BLaER1 (cell line): Measurements from ENCODE around the gene C1QB.
"Not testable (repeated sequence)": the region's sequence is repeated elsewhere in the genome, so short reads cannot be mapped to it uniquely, and the experiment has no call there.

Source experiments
- H3K27ac ChIP-seq: shearing (Covaris generic); formaldehyde crosslinking; 2 replicates; pipeline ENCODE4 v1.8.1; 2022
- H3K27me3 ChIP-seq: shearing (Covaris generic); formaldehyde crosslinking; 2 replicates; pipeline ENCODE4 v1.8.1; 2022
- H3K36me3 ChIP-seq: shearing (Covaris generic); formaldehyde crosslinking; 2 replicates; pipeline ENCODE4 v1.8.1; 2022
- H3K4me1 ChIP-seq: shearing (Covaris generic); formaldehyde crosslinking; 2 replicates; pipeline ENCODE4 v1.8.1; 2022
- H3K4me2 ChIP-seq: shearing (Covaris generic); formaldehyde crosslinking; 2 replicates; pipeline ENCODE4 v1.8.1; 2022
- H3K4me3 ChIP-seq: shearing (Covaris generic); formaldehyde crosslinking; 2 replicates; pipeline ENCODE4 v1.8.1; 2022
- H3K9ac ChIP-seq: shearing (Covaris generic); formaldehyde crosslinking; 2 replicates; pipeline ENCODE4 v1.8.1; 2022
- H3K9me3 ChIP-seq: shearing (Covaris generic); formaldehyde crosslinking; 2 replicates; pipeline ENCODE4 v1.8.1; 2022
- H4K20me1 ChIP-seq: shearing (Covaris generic); formaldehyde crosslinking; 2 replicates; pipeline ENCODE4 v1.8.1; 2022
- Cebpa-rat ChIP-seq: shearing (Covaris generic); IDR thresholded peaks from 2 replicates; pipeline ENCODE4 v1.8.1; 2022

The C1QB gene

GRCh38 chr1:22689505-22689904 is 36.5 kb downstream of the C1QB start:
- no peaks in the 10 kb centered on the region for H3K27me3 ChIP-seq
- no peaks in the 10 kb centered on the region for H3K9me3 ChIP-seq
- no peak overlapping the region for H3K27ac ChIP-seq
- TF ChIP-seq Cebpa-rat = no peak
- H3K36me3 ChIP-seq = no peaks in the 10 kb centered on the region
- no peaks in the 10 kb centered on the region for H3K4me1 ChIP-seq
- no peak overlapping the region for H3K9ac ChIP-seq
- H3K4me2 ChIP-seq = no peak overlapping the region
- H3K4me3 ChIP-seq = no peak overlapping the region
- no peaks in the 10 kb centered on the region for H4K20me1 ChIP-seq

DNA sequence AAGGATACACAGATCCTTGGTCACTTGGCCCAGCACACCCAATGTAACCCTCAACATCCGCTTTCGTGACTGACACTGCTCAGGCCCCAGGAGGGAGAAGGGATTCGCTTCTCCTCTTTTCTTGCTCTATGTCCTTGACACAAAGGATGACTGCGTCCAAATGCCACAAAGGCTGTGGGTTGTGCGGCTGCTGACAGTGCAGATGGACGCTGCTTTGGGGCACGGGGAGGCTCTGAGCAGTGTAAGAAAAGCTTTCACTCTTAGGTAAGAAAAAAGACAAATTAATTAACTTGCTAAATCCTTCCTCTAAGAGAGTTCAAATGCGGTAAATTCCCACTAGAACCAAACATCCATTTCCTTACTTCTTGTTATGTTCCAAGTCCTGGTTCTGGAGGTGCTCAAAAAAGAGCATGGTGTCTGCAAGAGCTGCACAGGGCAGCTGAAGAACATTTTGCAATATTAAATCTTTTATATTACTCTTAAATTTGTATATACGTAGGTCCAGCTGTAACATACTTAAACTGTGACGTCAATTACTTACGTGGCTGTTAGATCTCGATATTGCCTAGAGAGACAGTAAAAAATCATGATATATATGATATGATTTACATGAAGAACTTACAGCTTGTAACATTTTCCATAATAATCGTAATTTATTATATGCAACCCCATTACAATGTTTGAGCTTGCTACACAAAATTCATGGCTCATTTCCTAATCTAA is 38.2 kb downstream of the C1QB start:
- TF ChIP-seq Cebpa-rat = no peak
- Histone ChIP-seq H3K27me3 (no peaks in the 10 kb centered on the region), H3K9ac (no peak overlapping the region), H3K4me1 (no peaks in the 10 kb centered on the region), H3K4me3 (no peak overlapping the region), H3K36me3 (no peaks in the 10 kb centered on the region), H3K4me2 (no peak overlapping the region), H4K20me1 (no peaks in the 10 kb centered on the region), H3K9me3 (no peaks in the 10 kb centered on the region), H3K27ac (no peak overlapping the region)

DNA sequence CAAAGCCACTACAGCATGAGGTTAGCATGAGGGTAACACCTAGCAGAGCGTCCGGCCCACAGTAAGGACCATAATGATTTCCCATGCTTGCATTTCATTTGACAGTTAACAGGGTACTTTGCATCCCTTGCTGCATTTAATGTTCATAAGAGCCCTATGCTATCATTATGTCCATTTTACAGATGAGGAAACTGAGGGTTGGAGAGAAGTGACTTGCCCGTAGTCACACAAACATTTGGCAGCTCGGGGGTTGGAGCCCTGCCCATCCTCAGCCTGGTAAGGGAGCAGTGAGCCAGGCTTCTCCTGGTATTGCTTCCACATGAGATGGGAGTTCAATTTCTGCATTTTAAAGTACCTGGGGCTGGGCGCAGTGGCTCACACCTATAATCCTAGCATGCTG is 41.1 kb downstream of the C1QB start:
- Histone ChIP-seq H3K4me3 (no peak overlapping the region), H3K4me1 (no peaks in the 10 kb centered on the region), H3K9me3 (no peaks in the 10 kb centered on the region), H4K20me1 (no peaks in the 10 kb centered on the region), H3K9ac (no peak overlapping the region), H3K27me3 (no peaks in the 10 kb centered on the region), H3K4me2 (no peak overlapping the region), H3K27ac (no peak overlapping the region), H3K36me3 (no peaks in the 10 kb centered on the region)
- TF ChIP-seq Cebpa-rat = no peak

- Histone ChIP-seq H3K36me3 (no peaks in the 10 kb centered on the region), H3K4me2 (no peak overlapping the region), H4K20me1 (no peaks in the 10 kb centered on the region), H3K27me3 (no peaks in the 10 kb centered on the region), H3K4me3 (no peak overlapping the region), H3K4me1 (no peaks in the 10 kb centered on the region), H3K9me3 (no peaks in the 10 kb centered on the region), H3K9ac (no peak overlapping the region), H3K27ac (no peak overlapping the region)
- TF ChIP-seq Cebpa-rat = no peak
Observed at GRCh38 chr1:22696610-22697009, 43.6 kb downstream of the C1QB start.

GRCh38 chr1:22697980-22698379 is 44.9 kb downstream of the C1QB start:
- Histone ChIP-seq H3K9ac (no peak overlapping the region), H3K27ac (no peak overlapping the region), H4K20me1 (no peaks in the 10 kb centered on the region), H3K27me3 (no peaks in the 10 kb centered on the region), H3K36me3 (no peaks in the 10 kb centered on the region), H3K4me3 (no peak overlapping the region), H3K4me2 (no peak overlapping the region), H3K9me3 (no peaks in the 10 kb centered on the region), H3K4me1 (no peaks in the 10 kb centered on the region)
- no peak for TF ChIP-seq Cebpa-rat

- Histone ChIP-seq H3K9me3 (no peaks in the 10 kb centered on the region), H3K4me3 (no peak overlapping the region), H3K36me3 (no peaks in the 10 kb centered on the region), H3K27me3 (no peaks in the 10 kb centered on the region), H3K9ac (no peak overlapping the region), H4K20me1 (no peaks in the 10 kb centered on the region), H3K27ac (no peak overlapping the region), H3K4me1 (no peaks in the 10 kb centered on the region), H3K4me2 (no peak overlapping the region)
- no peak for TF ChIP-seq Cebpa-rat
Observed at GRCh38 chr1:22699681-22700520, 46.9 kb downstream of the C1QB start.

- Histone ChIP-seq H3K27me3 (no peaks in the 10 kb centered on the region), H3K36me3 (no peaks in the 10 kb centered on the region), H3K4me1 (no peaks in the 10 kb centered on the region), H3K9ac (no peak overlapping the region), H3K4me2 (no peak overlapping the region), H4K20me1 (no peaks in the 10 kb centered on the region), H3K4me3 (no peak overlapping the region), H3K27ac (no peak overlapping the region), H3K9me3 (no peaks in the 10 kb centered on the region)
- no peak for TF ChIP-seq Cebpa-rat
Observed at GRCh38 chr1:22702296-22703085, 49.5 kb downstream of the C1QB start.

- Histone ChIP-seq H3K27me3 (peaks cover 2% of the 10 kb centered on the region; the same call in 1 of the 2 replicates), H3K9ac (no peak overlapping the region), H3K4me3 (no peak overlapping the region), H3K4me1 (peaks cover 11% of the 10 kb centered on the region), H3K4me2 (no peak overlapping the region), H4K20me1 (0 out of 2 replicates have a peak, but pooled peaks cover 5% of the 10 kb centered on the region), H3K9me3 (no peaks in the 10 kb centered on the region), H3K36me3 (no peaks in the 10 kb centered on the region), H3K27ac (no peak overlapping the region)
- TF ChIP-seq Cebpa-rat = no peak
Observed at GRCh38 chr1:22704440-22705067, 51.5 kb downstream of the C1QB start.

DNA sequence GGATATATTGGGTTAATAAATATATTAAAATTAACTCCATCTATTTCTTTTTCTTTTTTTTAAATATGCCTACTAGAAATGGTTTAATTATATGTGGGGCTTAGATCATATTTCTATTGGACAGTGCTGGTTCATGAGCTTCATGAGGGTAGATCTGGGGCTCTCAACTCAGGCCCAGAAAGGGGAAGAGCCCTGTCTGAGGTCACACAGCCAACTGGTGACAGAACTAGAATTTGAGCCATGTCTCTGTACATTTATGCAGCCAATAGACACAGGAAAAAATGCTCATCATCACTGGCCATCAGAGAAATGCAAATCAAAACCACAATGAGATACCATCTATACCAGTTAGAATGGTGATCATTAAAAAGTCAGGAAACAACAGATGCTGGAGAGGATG is 52.5 kb downstream of the C1QB start:
- Histone ChIP-seq H3K36me3 (no peaks in the 10 kb centered on the region), H3K4me3 (no peak overlapping the region), H3K27me3 (peaks cover 8% of the 10 kb centered on the region; the same call in 1 of the 2 replicates), H3K9ac (no peak overlapping the region), H4K20me1 (0 out of 2 replicates have a peak, but pooled peaks cover 5% of the 10 kb centered on the region), H3K27ac (no peak overlapping the region), H3K4me1 (peaks cover 17% of the 10 kb centered on the region), H3K9me3 (no peaks in the 10 kb centered on the region), H3K4me2 (no peak overlapping the region)
- TF ChIP-seq Cebpa-rat = no peak

DNA sequence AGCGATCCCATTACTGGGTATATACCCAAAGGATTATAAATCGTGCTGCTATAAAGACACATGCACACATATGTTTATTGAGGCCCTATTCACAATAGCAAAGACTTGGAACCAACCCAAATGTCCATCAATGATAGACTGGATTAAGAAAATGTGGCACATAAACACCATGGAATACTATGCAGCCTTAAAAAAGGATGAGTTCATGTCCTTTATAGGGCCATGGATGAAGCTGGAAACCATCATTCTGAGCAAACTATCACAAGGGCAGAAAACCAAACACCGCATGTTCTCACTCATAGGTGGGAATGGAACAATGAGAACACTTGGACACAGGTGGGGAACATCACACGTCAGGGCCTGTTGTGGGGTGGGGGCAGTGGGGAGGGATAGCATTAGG is 53.1 kb downstream of the C1QB start:
- H3K4me1 ChIP-seq = peaks cover 17% of the 10 kb centered on the region
- H3K27ac ChIP-seq, H4K20me1 ChIP-seq, H3K4me2 ChIP-seq, H3K9me3 ChIP-seq, H3K4me3 ChIP-seq, H3K36me3 ChIP-seq, H3K27me3 ChIP-seq, H3K9ac ChIP-seq: not testable (repeated sequence)
